IPS DF 4.7 (cell line): Measurements from ENCODE around the gene PITPNC1.

ENCODE experiments used
- DNase-seq: peaks from one replicate; pipeline ENCODE4 v3.0.0-alpha.2; 2013; ENCODE audit warnings: low spot score; ENCODE audit errors: extremely low read depth

PITPNC1 gene

DNA sequence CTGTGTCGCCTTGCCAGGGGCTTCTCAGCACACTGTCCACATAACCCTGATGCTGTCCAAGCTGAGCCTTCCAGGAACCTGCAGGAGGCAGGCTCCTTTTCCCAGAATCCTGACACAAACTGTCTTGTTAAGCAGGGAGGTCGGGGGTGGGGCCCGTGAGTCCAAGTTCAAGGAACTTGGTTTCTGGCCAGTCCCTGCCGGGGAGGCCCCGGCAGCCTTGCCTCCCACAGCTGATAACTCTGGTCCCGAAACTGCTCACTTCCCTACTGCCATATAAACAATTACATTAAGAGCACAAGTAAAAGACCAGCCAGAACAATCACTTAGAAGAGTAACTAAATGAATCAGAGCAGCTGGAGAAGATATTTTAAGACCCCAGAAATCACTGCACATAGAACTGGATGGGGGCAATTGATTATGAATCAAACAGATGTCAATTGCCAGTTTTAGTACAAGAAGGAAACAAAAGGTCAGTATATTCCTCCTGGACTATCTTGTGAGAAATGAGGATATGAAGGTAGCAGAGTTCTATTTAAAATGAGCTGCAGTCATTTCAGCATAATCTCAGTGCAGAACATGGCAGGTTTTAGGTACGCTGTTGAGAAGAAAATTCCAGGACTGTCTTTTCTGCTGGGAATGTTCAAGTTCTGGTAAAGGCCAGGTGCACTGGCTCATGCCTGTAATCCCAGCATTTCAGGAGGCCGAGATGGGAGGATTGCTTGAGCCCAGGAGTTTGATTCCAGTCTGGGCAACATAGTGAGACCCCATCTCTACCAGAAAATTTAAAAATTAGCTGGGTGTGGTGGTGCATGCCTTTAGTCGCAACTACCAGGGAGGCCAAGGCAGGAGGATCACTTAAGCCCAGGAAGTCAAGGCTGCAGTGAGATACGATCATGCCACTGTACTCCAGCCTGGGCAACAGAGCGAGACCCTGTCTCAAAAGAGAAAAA is 169.8 kb downstream of the PITPNC1 start:
- DNase-seq = no peak

DNA sequence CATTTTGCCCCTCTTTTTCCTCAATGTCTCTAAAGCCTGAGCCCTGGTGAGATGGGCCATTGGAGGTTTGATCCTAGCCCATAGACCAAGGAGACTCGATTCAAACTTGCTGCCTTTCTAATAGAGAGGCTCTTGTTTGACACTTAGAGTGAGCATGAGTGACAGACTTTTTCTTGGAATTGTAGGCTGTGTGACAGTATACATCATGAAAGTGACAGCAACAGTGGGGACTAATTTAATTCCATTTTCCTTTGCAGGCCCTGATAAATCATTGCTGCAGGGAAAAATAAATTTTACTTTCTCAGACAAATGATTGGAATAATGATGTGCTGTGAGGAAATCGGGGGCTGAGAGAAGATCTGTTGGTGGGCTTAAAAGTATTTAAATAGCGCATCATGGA is 171.6 kb downstream of the PITPNC1 start:
- no peak for DNase-seq

DNA sequence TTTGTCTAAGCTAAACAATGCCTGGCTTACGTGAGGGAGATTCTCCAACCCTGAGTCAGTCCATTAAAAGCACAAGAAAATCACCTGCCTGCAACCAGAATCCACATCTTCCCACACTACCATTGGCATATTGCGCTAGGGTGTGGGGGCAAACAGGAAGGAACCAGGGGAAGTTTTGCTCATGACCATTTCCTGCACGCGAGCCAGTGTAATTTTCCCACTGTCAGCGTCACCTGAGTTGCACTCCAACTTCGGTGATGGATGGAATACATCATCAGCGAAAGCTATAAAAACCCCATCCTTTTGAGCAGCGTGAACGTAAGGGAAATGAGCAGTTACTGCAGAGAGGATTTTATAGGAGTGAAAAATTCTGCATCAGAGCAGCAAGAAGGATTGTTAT is 172.7 kb downstream of the PITPNC1 start:
- DNase-seq = no peak

DNA sequence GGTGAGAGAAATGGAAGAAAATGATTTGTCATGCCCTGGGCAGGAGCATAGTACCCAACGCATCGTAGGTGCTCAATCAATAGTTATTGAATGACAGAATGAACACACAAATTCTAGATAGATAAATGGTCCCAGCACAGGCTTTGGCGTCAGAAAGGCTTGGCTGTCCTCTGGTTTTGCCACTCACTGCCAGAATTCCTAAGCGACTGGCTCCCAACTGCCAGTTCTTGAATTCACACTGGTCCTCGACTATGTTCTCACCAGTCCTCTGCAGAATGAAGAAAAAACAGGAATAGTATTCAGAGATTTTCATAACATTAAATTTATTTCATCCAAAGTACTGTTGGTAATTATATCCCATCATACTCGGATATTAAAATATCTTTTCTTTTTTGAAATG is 177.6 kb downstream of the PITPNC1 start:
- DNase-seq = no peak

DNA sequence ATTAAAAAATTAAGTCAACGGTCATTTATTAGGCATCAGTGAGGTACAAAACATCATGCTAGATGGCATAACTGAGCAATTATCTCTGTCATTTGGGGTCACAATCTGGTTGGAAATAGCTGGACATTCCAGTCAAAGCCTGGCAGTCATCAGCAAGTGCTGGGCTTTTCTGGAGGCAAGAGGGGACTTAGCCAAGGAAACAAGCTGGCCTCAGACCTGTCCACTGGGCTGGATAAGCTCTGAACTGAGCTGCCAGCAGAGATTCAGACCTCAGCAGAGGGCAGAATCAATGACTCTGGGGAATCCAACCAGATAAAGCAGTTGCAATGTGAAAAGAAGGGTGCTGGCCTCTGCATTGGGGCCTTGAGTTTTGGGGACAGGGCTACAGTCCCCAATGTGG is 178.8 kb downstream of the PITPNC1 start:
- DNase-seq = no peak

DNA sequence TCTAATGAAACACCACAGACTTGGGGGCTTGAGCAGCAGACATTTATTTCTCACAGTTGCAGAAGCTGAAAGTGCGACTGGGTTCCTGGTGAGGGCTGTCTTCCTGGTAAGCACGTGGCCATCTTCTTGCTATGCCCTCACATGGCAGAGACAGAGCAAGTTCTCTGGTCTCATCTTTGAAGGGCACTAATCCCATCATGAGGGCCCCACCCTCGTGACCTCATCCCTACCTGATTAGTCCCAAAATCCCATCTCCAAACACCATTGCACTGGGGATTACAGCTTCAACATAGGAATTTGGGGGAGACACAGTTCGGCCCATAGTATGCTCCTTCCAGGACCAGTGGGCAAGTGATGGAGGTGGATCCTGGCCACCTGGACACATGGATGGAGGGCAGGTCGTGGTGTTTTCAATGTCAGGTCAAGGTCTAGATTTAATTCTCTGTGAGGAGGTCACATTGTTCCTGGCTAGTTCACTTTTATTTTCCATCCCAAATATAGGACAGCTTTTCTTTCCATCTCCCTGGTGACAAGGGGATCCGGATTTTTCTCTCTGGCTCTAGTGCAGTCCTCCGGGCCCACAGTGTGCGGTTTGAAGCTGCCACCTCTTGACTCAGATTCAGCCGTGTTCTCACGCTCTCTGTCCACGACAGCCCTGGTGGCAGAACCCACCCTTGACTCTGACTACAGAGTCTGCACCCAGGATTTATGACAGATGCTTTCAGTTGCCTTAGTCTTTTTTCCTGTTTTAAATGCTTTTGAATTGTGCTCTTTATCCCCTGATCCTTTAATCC is 180.2 kb downstream of the PITPNC1 start:
- DNase-seq = no peak

DNA sequence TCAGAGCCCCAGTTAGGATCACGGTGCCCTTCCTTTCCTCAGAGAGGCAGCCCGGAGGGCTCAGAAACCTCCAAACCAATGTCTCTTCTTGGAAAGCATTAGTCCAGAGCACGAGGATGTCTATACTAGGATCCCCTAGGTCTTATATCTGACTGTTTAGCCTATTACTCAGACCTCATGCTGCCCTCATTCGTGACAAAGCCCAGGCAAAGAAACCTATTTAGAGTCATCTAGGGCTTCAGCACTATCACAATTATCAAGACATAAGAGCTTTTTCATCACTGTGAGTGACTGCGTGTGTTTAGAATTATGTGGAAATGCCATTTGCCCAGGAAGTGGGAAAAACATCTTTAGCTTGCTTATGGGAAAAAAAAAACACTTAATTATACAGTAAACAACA is 180.8 kb downstream of the PITPNC1 start:
- no peak for DNase-seq

DNA sequence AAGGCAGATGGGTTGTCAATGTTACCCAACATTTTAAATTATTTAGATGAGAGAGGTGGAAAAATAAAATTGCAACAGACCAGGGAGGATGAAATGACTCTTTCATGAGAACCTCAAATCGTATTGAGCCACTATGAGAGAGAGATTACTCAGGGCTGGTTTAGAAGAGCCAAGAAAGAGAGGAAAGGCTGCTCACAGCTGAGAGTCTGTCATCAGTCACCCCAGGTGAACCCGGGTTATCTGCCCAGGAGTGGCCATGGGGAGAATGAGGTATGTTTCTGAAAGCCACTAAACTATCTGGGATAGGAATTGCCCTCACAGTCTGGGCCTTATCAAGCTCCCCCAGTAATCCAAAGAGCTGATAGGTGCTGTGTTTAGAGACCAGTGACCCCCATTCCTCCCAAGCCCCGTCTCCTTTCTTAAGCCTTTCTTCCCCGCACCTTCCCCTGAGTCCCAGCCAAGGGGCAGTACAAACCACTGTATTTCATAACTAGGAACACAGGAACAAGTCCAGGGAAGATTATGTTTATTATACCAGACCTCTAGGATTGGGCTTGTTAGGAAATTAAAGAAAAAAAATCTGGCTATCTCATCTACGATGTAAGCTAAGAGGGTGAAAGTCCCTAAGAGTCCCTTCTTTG is 181.8 kb downstream of the PITPNC1 start:
- no peak for DNase-seq

DNA sequence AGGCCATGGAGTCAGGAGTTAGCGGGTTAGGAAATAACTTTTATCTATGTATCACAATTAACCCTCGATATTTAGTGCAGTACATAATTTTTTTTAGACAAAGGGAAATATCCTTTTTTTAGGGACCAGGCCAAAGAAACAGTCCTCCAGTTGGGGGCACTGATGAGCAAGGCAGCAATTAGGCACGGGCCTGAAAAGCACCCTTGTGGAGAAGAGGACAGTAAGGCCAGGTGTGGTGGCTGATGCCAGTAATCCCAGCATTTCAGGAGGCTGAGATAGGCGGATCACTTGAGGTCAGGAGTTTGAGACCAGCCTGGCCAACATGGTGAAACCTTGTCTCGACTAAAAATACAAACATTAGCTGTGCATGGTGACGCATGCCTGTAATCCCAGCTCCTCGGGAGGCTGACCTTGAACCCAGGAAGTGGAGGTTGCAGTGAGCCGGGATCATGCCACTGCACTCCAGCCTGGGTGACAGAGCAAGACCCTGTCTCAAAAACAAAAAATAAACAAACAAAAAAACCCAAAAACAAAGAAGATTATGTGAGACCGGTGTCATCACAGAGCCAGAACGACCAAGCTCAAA is 182.4 kb downstream of the PITPNC1 start:
- no peak for DNase-seq

DNA sequence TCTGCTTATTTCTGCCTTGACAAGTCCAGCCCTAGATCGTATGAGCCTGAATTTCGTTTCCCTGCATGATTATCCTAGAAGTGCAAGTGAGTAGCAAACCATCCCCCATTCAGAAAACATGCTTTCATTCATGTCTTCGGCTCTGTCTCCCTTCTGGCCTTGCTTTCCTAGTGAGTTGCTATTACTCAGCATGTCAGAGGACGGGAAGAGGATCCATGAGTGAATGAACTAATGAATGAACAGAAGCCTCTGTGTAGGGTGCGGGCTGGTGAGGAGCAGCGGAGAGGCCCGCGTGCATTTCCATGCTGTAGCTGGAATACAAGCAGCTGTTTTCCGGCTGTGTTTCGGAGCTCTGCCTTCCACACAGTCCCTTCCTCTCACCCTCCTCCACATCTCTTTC is 184.9 kb downstream of the PITPNC1 start:
- no peak for DNase-seq

DNA sequence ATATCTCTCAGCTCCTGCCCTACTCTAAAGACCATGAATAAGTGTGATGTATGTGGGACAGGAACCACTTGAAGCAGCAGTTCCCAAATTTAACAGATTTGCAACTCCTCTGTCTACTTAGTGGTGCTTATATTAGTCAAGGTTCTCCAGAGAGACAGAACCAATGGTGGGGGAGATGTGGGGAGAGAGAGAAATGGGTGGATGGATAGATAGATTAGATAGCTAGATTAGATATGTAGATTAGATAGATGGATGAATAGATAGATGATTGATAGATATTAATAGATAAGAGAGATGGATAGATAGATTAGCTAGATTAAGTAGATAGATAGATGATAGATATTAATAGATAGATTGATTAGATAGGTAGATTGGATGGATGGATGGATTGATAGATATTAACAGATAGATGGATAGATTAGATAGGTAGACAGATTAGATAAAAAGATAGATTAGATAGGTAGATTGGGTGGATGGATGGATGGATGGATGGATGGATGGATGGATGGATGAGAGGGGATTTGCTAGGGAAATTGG is 186.7 kb downstream of the PITPNC1 start:
- no peak for DNase-seq

DNA sequence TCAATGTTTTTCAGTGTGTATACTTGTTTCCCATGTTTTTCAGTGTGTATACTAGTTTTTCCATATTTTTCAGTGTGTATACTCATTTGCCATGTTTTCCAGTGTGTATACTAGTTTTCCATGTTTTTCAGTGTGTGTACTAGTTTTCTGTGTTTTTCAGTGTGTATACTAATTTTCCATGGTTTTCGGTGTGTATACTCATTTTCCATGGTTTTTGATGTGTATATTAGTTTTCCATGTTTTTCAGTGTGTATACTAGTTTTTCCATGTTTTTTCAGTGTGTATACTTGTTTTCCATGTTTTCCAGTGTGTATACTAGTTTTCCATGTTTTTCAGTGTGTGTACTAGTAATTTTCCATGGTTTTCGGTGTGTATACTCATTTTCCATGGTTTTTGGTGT is 188.0 kb downstream of the PITPNC1 start:
- no peak for DNase-seq

DNA sequence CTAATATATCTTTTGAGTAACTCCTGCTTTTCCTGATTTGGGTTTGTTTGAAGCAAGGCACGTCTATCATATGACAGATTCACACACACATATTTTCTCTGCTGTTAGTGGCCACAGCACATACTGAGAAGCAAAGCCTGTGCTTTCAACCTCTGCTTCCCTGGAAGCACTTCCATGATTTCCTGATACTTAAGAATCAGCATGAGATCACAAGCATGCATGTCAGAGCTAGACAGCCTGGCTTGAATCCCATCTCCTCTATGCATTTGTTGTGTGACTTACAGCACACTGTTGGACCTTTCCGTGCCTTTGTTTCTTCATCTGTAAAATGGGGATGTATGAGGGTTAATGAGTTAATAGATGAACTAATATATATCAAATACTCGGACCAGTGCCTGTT is 189.6 kb downstream of the PITPNC1 start:
- no peak for DNase-seq

DNA sequence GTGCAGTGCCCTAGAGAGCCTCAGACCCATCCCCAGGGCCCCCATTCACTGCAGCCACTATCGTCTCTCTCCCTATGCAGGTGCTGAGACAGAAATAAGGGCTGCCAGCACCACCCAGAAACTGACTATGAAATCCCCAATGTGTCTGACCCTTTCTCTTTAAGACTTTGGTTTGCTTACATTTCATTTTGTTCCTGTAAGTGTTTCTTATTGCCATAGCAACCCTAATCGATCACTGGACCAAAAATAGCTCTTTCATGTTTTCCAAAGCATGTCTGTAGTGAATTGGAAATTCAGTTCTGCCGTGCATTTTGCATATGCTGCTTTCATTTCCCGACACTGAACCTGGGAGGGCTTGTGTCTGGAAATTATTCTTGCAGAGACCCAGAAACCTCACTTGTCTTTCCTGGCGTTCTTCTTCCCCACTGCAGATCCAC is 192.0 kb downstream of the PITPNC1 start:
- no peak for DNase-seq

DNA sequence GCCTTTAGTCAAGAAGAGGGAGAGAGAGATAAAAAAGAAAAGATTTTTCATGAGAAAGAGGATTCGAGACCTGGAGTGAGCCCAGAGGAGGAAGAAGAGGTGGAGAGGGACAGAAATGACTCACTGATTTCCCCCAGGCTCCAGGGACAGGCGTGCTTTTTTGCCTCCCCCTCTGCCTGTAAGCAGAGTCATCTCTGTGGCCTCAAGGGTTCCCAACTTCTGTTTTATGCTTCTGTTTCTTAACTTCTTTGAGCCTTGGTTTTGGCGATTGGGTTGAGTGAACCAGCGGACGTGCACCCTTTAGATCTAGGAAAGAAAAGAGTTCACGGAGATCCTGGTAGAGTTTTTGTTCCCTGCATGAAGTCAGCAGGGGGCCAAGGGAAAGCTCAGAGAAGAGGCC is 192.8 kb downstream of the PITPNC1 start:
- DNase-seq = no peak

DNA sequence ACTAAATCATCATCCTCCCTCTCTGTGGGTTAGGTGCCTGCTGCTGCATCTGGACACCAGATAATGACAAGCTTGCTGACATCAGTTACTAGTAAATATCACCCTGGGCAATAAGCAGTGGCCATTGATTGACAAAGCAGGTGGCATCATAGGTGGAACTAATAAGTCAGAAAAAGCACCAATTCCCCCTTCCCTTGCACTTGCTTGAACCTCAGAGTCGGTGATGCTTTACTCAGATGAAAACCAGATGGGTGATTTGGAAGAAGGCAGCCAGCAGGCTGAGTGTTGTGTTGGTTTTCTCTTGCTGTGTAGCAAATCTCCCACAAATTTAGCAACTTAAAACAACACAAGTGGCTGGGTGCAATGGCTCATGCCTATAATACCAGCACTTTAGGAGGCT is 193.7 kb downstream of the PITPNC1 start:
- DNase-seq = no peak

DNA sequence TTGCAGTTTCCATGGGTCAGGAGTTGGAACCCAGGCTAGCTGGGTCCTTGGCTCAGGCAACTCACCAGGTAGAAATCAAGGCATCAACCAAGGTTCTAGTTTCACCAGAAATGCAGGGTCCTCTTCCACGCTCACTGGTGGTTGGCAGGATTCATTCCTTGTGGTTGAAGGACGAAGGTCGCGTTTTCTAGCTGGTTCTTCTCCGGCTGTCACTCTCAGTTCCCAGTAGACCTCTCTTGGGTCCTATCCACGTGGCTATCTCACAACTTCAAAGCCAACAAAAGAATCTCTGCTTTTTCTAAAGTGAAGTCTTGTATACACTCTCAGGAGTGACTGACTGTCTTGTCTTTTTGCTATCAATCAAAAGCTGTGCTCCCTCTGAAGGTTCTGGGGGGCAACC is 194.4 kb downstream of the PITPNC1 start:
- DNase-seq = no peak

DNA sequence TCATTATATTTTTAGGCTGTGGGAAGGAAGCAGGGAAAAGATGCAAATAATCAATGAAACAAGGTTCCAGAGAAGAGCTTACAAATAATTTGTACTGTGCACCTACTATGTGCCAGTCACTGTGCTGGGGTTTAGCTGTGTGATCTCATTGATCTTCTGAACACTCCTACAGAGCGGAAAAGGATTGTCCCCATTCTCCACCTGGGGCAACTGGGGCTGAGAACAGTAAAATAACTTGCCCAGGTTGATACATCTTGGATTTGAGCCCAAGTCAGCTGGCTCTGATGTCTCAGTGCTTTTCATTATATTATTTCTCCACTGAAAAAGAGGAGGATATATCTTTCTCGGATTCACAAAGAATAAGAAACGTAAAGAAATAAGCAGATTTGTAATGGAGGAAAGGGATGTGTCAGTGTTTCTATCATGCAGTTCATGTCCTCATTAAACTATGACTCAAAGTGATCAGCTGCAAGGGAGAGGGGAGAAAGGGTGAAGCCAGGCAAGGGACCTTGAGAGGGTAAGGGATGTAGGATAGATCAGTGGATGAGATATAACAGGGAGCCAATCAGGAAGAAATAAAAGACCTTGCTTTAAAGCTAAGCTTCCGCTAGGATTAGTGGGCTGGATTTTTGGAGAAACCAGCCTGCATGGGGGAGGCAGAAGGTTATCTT is 197.0 kb downstream of the PITPNC1 start:
- no peak for DNase-seq

DNA sequence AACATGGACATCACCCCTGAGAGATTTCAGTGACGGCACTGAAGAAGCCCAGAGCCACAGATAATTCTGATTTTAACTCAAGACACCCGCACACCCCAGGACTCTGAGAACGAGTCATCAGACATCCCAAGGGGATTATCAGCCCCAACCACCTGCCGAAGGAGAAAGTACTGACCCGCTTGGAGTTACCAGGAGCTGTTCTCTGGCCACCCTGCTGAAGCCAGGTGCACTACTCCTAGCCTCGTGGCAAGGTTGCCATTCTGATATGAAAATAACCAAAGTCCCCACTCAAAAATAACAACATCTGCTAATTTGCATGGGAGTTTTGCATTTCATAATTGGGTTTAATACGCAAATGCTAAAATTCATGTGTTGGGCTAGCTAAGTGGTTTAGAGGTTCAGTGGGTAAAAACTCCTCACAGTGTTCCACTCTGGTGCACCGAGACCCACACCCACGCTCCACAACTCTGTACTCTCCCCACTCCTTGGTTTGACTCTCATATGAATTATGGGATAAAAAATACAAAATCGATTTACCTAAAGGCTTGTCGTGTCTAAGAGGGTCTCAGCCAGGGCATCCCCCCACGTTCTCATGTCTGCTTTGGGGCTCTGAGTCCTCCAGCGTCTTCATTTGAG is 197.7 kb downstream of the PITPNC1 start:
- no peak for DNase-seq

DNA sequence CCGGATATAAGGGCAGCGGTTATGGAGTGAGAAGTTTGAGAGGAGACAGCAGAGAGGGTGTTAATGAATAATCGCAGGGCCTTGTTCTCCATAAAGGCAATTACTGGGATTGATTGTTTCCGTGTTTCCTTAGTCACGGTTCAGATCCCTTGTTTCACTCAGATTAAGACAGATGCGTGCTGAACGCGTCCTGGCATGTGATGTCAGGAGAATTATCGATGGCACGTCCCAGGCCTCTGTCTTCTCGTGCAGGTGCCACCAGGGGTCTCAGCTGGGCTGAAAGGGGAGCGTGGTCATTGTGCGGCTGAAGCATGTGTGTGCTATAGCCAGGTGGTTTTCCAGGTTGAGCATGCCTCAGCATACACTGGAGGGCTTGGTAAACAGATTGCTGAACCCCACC is 198.2 kb downstream of the PITPNC1 start:
- no peak for DNase-seq
